Measurements from ENCODE around the gene SAE1.

DNA sequence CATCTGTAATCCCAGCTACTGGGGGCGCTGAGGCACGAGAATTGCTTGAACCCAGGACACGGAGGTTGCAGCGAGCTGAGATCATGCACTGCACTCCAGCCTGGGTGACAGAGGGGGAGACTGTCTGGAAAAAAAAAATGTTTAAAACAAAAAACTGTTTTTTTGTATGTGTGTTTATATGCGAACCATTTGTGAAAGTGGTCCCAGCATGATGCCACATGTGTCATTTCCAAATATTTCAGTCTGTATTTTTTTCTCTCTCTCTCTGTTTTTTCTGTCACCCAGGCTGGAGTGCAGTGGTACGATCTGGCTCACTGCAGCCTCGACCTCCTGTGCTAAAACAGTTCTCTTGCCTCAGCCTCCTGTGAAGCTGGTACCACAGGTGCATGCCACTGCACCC is 37.4 kb downstream of the SAE1 start:
- TF ChIP-seq, protein P1, sequence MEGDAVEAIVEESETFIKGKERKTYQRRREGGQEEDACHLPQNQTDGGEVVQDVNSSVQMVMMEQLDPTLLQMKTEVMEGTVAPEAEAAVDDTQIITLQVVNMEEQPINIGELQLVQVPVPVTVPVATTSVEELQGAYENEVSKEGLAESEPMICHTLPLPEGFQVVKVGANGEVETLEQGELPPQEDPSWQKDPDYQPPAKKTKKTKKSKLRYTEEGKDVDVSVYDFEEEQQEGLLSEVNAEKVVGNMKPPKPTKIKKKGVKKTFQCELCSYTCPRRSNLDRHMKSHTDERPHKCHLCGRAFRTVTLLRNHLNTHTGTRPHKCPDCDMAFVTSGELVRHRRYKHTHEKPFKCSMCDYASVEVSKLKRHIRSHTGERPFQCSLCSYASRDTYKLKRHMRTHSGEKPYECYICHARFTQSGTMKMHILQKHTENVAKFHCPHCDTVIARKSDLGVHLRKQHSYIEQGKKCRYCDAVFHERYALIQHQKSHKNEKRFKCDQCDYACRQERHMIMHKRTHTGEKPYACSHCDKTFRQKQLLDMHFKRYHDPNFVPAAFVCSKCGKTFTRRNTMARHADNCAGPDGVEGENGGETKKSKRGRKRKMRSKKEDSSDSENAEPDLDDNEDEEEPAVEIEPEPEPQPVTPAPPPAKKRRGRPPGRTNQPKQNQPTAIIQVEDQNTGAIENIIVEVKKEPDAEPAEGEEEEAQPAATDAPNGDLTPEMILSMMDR (IDR thresholded peaks at IDR 0.05; ENCODE audit: poor library complexity), result no peak
- TF ChIP-seq EZH2phosphoT487 (IDR thresholded peaks at IDR 0.05; ENCODE audit: low read depth, severe bottlenecking, unreplicated experiment), result no peak

All from hepatocyte (in vitro differentiated cells).